HEK293 (cell line): Measurements from ENCODE around the gene SH3GL1.

Experiments
- CTCF ChIA-PET: fragments of 350-600 bp; formaldehyde crosslinking; extraction: SDS; loops from one replicate; lab custom pipeline; 2021; ENCODE audit warnings: antibody characterized with exemption; lab: Yijun Ruan, JAX
- POLR2A ChIA-PET: fragments of 300-600 bp; formaldehyde crosslinking; extraction: SDS; loops from one replicate; lab custom pipeline; 2020; ENCODE audit warnings: antibody characterized with exemption, inconsistent platforms; lab: Yijun Ruan, JAX
- H3K27ac ChIP-seq: fragments of 200-500 bp; sonication (Bioruptor generic); 2 replicates; pipeline ENCODE4 v1.5.1; 2014; ENCODE audit warnings: low read depth, low read length, control low read depth, inconsistent platforms; ENCODE audit errors: extremely low read depth
- H3K36me3 ChIP-seq, 2 experiments: fragments of 200-500 bp in 1 of 2; sonication (Bioruptor generic) in 1 of 2; 1 replicate in 1 of 2; 2 replicates in 1 of 2; pipeline ENCODE4 v1.5.1; 2014 to 2017; ENCODE audit warnings: inconsistent platforms in 2 of 2, low read length in 2 of 2; ENCODE audit not compliant: control insufficient read depth in 2 of 2, insufficient read depth in 1 of 2
- H3K4me1 ChIP-seq: fragments of 200-500 bp; sonication (Bioruptor generic); 2 replicates; pipeline ENCODE4 v1.5.1; 2014; ENCODE audit warnings: mild to moderate bottlenecking, low read length, inconsistent platforms; ENCODE audit not compliant: control insufficient read depth, insufficient read depth
- H3K4me3 ChIP-seq: 2 replicates; pipeline ENCODE4 v1.5.1; 2011; ENCODE audit warnings: low read depth, mild to moderate bottlenecking, control low read depth, low read length, moderate library complexity
- H3K9me3 ChIP-seq: fragments of 200-500 bp; sonication (Bioruptor generic); 2 replicates; pipeline ENCODE4 v1.5.1; 2014; ENCODE audit warnings: low read depth, low read length, inconsistent platforms; ENCODE audit not compliant: control insufficient read depth, insufficient read depth
- BCL6B ChIP-seq: fragments of 450-650 bp; formaldehyde crosslinking; IDR thresholded peaks from 2 replicates; pipeline ENCODE4 v1.5.1; 2017; ENCODE audit warnings: missing biosample characterization, missing genetic modification characterization
- KLF16 ChIP-seq: fragments of 450-650 bp; formaldehyde crosslinking; IDR thresholded peaks from 2 replicates; pipeline ENCODE4 v1.5.1; 2017; ENCODE audit warnings: missing biosample characterization, missing genetic modification characterization
- KLF7 ChIP-seq: fragments of 450-650 bp; formaldehyde crosslinking; IDR thresholded peaks from 2 replicates; pipeline ENCODE4 v1.5.1; 2016; ENCODE audit warnings: missing biosample characterization, missing genetic modification characterization, borderline replicate concordance
- KLF9 ChIP-seq: fragments of 450-650 bp; formaldehyde crosslinking; IDR thresholded peaks from 2 replicates; pipeline ENCODE4 v1.5.1; 2016; ENCODE audit warnings: missing biosample characterization, missing genetic modification characterization, low read depth
- PATZ1 ChIP-seq: fragments of 450-650 bp; formaldehyde crosslinking; IDR thresholded peaks from 2 replicates; pipeline ENCODE4 v1.5.1; 2016; ENCODE audit warnings: missing biosample characterization, missing genetic modification characterization
- RBAK ChIP-seq: fragments of 450-650 bp; formaldehyde crosslinking; IDR thresholded peaks from 2 replicates; pipeline ENCODE4 v1.5.1; 2016; ENCODE audit warnings: missing biosample characterization, missing genetic modification characterization
- REST ChIP-seq: fragments of 450-650 bp; formaldehyde crosslinking; IDR thresholded peaks from 2 replicates; pipeline ENCODE4 v1.5.1; 2016; ENCODE audit warnings: missing biosample characterization, missing genetic modification characterization
- ZFP37 ChIP-seq: fragments of 450-650 bp; formaldehyde crosslinking; IDR thresholded peaks from 2 replicates; pipeline ENCODE4 v1.5.1; 2016; ENCODE audit warnings: missing biosample characterization, missing genetic modification characterization
- ZFP69B ChIP-seq: fragments of 450-650 bp; formaldehyde crosslinking; IDR thresholded peaks from 2 replicates; pipeline ENCODE4 v1.5.1; 2016; ENCODE audit warnings: missing biosample characterization, missing genetic modification characterization
- ZNF132 ChIP-seq: fragments of 450-650 bp; formaldehyde crosslinking; IDR thresholded peaks from 2 replicates; pipeline ENCODE4 v1.5.1; 2017; ENCODE audit warnings: missing biosample characterization, missing genetic modification characterization, borderline replicate concordance
- ZNF223 ChIP-seq: fragments of 450-650 bp; formaldehyde crosslinking; IDR thresholded peaks from 2 replicates; pipeline ENCODE4 v1.5.1; 2016; ENCODE audit warnings: missing biosample characterization, missing genetic modification characterization
- ZNF366 ChIP-seq: fragments of 450-650 bp; formaldehyde crosslinking; conservative IDR thresholded peaks from 2 replicates; pipeline ENCODE4 v1.5.1; 2016; ENCODE audit warnings: missing biosample characterization, missing genetic modification characterization
- ZNF37A ChIP-seq: fragments of 450-650 bp; IDR thresholded peaks from 2 replicates; pipeline ENCODE4 v1.5.1; 2018; ENCODE audit warnings: missing biosample characterization, missing genetic modification characterization
- ZNF391 ChIP-seq: fragments of 450-650 bp; formaldehyde crosslinking; IDR thresholded peaks from 2 replicates; pipeline ENCODE4 v1.5.1; 2016; ENCODE audit warnings: low read depth, missing biosample characterization, missing genetic modification characterization, borderline replicate concordance
- ZNF398 ChIP-seq: fragments of 450-650 bp; formaldehyde crosslinking; IDR thresholded peaks from 2 replicates; pipeline ENCODE4 v1.5.1; 2017; ENCODE audit warnings: missing biosample characterization, missing genetic modification characterization
- ZNF433 ChIP-seq: fragments of 450-650 bp; formaldehyde crosslinking; IDR thresholded peaks from 2 replicates; pipeline ENCODE4 v1.5.1; 2016; ENCODE audit warnings: missing biosample characterization, missing genetic modification characterization, low read depth
- ZNF48 ChIP-seq: fragments of 450-650 bp; formaldehyde crosslinking; IDR thresholded peaks from 2 replicates; pipeline ENCODE4 v1.5.1; 2016; ENCODE audit warnings: missing biosample characterization, missing genetic modification characterization
- ZNF514 ChIP-seq: fragments of 450-650 bp; formaldehyde crosslinking; IDR thresholded peaks from 2 replicates; pipeline ENCODE4 v1.5.1; 2016; ENCODE audit warnings: missing biosample characterization, missing genetic modification characterization
- ZNF530 ChIP-seq: fragments of 450-650 bp; formaldehyde crosslinking; IDR thresholded peaks from 2 replicates; pipeline ENCODE4 v1.5.1; 2016; ENCODE audit warnings: low read depth, missing biosample characterization, missing genetic modification characterization
- ZNF585B ChIP-seq: fragments of 450-650 bp; formaldehyde crosslinking; IDR thresholded peaks from 2 replicates; pipeline ENCODE4 v1.5.1; 2016; ENCODE audit warnings: missing biosample characterization, missing genetic modification characterization
- ZNF660 ChIP-seq: fragments of 450-650 bp; IDR thresholded peaks from 2 replicates; pipeline ENCODE4 v1.5.1; 2018; ENCODE audit warnings: missing biosample characterization, mild to moderate bottlenecking, missing genetic modification characterization
- ZNF701 ChIP-seq: fragments of 450-650 bp; formaldehyde crosslinking; IDR thresholded peaks from 2 replicates; pipeline ENCODE4 v1.5.1; 2016; ENCODE audit warnings: missing biosample characterization, missing genetic modification characterization
- ZSCAN18 ChIP-seq: fragments of 450-650 bp; formaldehyde crosslinking; IDR thresholded peaks from 2 replicates; pipeline ENCODE4 v1.5.1; 2016; ENCODE audit warnings: missing biosample characterization, missing genetic modification characterization

SH3GL1 gene

GRCh38 chr19:4391701-4392483 is 8.5 kb downstream of the SH3GL1 start:
- POLR2A ChIA-PET: interaction anchor here (1.1 kb wide), 1 partner anchor 16 kb away, joined by 4 read pairs; no protein-coding TSS in a partner anchor
- TF ChIP-seq ZNF398 (tag by site-specific recombination) (no peak), REST (tag by site-specific recombination) (no peak), ZNF530 (tag by site-specific recombination) (no peak), ZNF585B (tag by site-specific recombination) (no peak), ZNF701 (tag by site-specific recombination) (no peak), KLF16 (no peak), ZNF391 (tag by site-specific recombination) (no peak), BCL6B (tag by site-specific recombination) (no peak), RBAK (tag by site-specific recombination) (no peak), ZNF132 (no peak), ZFP37 (tag by site-specific recombination) (no peak), ZNF223 (tag by site-specific recombination) (no peak), ZNF433 (tag by site-specific recombination) (no peak)
- TF ChIP-seq, all 188 proteins: peak for 0
- Histone ChIP-seq H3K36me3 (peaks cover 3 to 38% of the 10 kb centered on the region in 2 experiments; a peak in 2 of 3 replicates), H3K4me3 (no peak overlapping the region), H3K27ac (no peak overlapping the region), H3K9me3 (no peaks in the 10 kb centered on the region), H3K4me1 (peaks cover 13% of the 10 kb centered on the region)
- CTCF ChIA-PET: interaction anchor here (0.6 to 1.3 kb wide), 4 partner anchors 9 to 1642 kb away, joined by 3 to 5 read pairs (median 3); partner anchors contain the start of gene SH3GL1

GRCh38 chr19:4391306-4391693 is 9.0 kb downstream of the SH3GL1 start:
- H3K9me3 ChIP-seq: no peaks in the 10 kb centered on the region
- CTCF ChIA-PET: interaction anchor here (0.6 to 1.0 kb wide), 3 partner anchors 10 to 1642 kb away, joined by 3 to 4 read pairs (median 3); no protein-coding TSS in a partner anchor
- H3K36me3 ChIP-seq: peaks cover 3 to 35% of the 10 kb centered on the region in 2 experiments; a peak in 2 of 3 replicates
- peaks cover 13% of the 10 kb centered on the region for H3K4me1 ChIP-seq
- H3K4me3 ChIP-seq: no peak overlapping the region
- H3K27ac ChIP-seq: peak overlapping the region; percentile 32; the same call in 1 of the 2 replicates
- POLR2A ChIA-PET: interaction anchor here (1.1 kb wide), 1 partner anchor 15 kb away, joined by 4 read pairs; no protein-coding TSS in a partner anchor
- TF ChIP-seq ZNF366 (tag by site-specific recombination) (no peak), ZNF37A (tag by site-specific recombination) (no peak), ZNF132 (no peak), ZNF48 (tag by site-specific recombination) (no peak), ZSCAN18 (tag by site-specific recombination) (no peak), ZNF514 (no peak), ZNF660 (tag by site-specific recombination) (no peak), ZFP69B (tag by site-specific recombination) (no peak), KLF9 (tag by site-specific recombination) (no peak), PATZ1 (tag by site-specific recombination) (no peak), KLF7 (tag by site-specific recombination) (no peak)
